ENCODE measurements around the gene TTLL1. TPM values are rescaled to one million over a fixed set of nuclear protein-coding genes. Genes with fewer than 3 reads are reported as not detected.
"Not testable (repeated sequence)": the region's sequence is repeated elsewhere in the genome, so short reads cannot be mapped to it uniquely, and the experiment has no call there.

Gene TTLL1
- total RNA-seq, 1 donor from 2014 or later = 8.2 TPM

DNA sequence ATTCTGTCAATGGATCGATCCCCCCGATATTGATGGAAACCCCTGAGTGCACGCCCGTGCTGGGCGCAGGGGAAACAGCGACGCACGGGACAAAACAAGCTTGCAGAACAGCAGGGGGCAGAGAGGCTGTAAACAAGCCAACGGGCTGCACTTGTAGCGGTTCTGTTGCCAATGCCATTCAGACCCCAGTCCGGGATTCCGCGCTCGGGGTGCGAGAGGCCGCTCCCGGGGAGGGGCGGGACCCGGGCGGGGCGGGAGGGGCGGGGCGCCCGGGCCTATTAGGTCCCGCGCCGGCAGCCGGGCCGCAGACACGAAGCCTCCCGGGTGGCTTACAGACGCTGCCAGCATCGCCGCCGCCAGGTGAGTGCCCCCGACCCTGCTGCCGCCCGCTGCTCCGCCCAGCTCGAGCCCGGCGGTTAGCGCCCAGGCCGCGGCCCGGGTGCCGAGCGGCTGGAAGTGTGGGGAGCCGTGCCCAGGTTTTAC is 21.3 kb upstream of the TTLL1 start, which contains the start of gene BIK:
Gene BIK, plus strand, starts transcription at position 307 of the 483 bp plus-strand sequence. CDS start 13,273 bp downstream, outside the sequence.
- DNase-seq (ENCODE audit: low read depth in 2 of 2) = peak in 1 of 2 donors; percentile 55

DNA sequence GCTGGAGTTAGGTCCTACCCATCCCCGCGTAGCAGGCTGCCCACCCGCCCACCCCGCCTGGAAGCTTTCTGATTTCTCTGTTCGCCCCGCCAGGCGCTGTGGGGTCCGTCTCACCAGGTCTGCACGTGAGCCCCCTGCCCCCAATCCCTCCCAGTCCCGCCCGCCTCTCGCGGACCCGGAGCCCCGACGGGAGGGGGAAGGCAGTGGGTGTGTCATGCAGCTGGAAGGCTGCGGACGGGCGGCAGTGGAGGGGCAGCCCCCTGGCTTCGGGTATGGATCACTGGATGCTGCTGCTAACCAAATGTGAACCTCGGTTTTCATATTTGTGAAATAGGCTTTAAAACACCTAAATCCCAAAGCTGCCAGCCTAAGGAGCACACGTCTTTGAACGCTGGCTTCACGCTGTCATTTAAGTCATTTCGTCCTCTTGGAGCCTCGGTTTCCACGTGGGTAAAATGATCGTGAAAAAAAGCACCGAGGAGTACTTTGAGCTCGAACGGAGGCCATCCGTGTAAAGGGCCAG is 20.8 kb upstream of the TTLL1 start:
- DNase-seq (ENCODE audit: low read depth in 2 of 2) = no peak

DNA sequence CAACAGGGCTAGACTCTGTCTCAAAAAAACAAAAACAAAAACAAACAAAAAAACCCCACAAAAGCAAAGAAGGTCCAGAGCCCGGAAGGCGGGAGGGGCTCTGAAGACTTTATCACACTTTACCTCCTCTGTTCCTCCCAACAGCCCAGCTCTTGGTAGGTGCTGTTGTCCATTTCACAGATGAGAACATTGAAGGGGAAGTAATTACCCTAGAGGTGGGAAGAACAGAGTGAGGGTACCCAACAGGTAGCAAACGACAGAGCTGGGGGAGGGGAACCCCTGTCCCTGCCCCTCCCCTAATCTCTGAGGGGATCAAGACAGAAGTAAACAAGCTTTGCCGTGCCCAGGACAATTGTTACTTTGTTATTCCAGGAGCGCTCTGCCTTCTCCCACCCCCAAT is 20.3 kb upstream of the TTLL1 start:
- DNase-seq (ENCODE audit: low read depth in 2 of 2) = no peak

DNA sequence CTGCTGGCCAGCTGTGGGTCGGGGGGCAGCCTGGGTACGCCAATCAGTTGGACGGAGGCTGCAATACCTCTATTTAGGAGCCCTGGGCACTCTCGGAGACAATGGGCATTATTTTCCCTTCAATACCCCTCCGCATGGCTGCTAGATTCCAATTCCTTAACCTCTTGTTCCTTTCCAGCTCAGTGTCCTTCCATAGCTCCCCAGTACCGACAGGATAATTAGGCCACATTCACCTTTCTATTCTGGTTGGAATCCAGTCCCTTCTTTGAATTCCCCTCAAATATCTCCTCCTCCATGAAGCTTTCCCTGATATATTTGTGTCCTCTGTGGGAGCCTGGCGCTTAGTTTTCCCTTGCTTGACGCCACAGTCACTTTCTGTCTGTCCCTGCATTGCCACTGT is 17.1 kb upstream of the TTLL1 start:
- DNase-seq (ENCODE audit: low read depth in 2 of 2) = no peak

DNA sequence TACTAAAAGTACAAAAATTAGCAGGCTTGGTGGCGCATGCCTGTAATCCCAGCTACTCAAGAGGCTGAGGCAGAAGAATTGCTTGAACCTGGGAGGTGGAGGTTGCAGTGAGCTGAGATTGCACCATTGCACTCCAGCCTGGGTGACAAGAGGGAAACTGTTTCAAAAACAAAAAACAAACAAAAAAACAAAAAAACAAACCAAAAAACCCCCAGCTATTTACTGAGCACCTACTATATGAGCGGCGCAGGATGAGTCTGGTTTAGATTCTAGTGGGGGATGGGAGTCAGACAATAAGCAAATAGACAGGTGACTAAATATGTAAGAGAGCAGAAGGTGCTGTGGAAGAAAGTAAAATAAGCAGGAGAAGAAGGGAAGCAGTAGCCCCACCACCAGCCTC is 15.8 kb upstream of the TTLL1 start:
- not testable (repeated sequence) for DNase-seq (ENCODE audit: low read depth in 2 of 2)

DNA sequence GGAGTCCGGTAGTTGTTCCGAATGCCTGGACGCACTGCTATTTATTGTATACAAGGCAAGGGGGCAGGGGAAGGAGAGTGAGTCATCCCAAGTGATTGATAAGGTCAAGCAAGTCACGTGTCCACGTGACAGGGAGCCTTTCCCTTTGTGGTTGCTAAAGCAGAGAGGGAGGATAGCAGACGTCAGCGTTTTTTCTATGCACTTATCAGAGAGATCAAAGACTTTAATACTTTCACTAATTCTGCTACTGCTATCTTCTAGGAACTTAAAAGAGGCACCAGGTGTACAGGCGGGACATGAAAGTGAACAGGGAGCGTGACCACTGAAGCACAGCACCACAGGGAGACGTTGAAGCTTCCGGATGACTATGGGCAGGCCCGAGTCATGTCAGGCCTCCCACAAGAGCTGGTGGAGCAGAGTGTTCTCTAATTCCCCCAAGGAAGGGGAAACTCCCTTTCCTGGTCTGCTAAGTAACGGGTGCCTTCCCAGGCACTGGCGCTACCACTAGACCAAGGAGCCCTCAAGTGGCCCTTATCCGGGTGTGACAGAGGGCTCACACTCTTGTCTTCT is 14.9 kb upstream of the TTLL1 start:
- DNase-seq (ENCODE audit: low read depth in 2 of 2) = peak in 1 of 2 donors; percentile 67

DNA sequence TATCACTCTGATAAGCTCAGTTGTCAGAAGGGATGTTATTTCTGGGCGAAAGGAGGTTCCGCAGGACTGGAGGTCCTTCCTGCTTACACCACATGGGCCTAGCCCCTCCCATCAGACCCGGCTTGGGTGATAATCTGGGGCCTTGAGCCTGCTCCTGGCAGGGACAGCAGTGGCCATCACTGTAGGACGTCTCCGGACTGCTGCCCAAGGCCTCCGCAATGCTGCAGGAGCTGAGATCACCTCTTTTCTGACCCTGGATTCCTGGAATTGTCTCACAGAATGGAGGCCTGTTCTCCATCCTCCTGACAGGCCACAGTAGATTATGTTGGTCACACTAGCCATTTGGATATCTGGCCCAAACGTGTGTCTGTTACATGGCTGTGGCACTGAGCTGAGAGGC is 12.1 kb upstream of the TTLL1 start:
- DNase-seq (ENCODE audit: low read depth in 2 of 2) = peak in 1 of 2 donors; percentile 35

DNA sequence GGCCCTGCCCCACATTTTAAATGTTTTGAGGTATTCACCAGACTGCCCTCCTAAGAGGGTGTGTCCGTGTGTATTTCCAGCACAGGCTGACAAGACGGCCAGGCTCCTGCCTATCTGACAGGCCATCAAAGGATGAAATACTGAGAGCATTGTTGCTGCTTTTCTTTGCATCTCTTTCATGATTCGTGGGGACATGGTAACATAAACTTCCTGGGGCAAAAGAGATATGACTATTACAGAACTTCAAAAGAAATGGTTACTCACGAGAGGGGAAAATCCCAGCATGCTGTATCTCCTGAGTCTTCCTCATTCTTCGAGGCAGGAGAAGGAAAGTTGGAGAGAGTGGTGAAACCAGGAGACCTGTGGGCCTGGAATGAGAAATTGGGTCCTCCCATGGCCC is 11.0 kb upstream of the TTLL1 start:
- no peak for DNase-seq (ENCODE audit: low read depth in 2 of 2)

DNA sequence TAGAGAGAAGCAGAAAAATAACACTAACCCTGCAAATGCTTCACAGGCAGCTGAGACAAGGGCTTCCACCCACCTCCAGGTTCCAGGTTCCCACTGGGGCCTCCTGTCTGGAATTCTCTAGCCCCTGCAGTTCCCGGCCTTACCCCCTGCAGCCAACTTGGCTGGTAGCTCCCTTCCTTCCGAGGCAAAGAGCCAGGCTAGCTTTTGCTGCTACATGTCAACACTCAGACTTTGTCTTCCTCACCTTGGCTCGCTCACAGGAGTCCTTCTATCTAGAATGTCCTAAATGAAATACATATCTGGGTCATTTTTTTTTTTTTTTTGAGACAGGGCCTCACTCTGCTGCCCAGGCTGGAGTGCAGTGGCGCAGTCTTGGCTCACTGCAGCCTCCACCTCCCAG is 9.9 kb upstream of the TTLL1 start:
- DNase-seq (ENCODE audit: low read depth in 2 of 2) = peak in 1 of 2 donors; percentile 24

DNA sequence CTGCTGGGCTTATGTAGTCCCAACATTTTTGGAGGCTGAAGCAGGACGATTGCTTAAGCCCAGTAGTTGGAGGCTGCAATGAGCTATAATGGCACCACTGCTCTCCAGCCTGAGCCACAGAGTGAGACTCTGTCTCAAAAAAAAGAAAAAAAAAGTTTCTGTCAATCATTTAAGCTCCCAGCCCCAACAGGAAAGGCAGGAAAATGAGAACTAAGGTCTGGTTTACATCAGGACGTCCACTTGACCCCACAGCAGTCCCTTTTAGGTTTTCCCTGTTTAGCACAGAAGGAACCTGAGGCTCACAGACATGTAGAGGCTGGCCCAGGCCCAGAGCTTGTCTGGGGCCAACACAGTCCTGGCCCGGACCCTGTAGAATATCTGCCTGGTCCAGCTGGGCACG is 9.2 kb upstream of the TTLL1 start:
- peak in 1 of 2 donors; percentile 24 for DNase-seq (ENCODE audit: low read depth in 2 of 2)

DNA sequence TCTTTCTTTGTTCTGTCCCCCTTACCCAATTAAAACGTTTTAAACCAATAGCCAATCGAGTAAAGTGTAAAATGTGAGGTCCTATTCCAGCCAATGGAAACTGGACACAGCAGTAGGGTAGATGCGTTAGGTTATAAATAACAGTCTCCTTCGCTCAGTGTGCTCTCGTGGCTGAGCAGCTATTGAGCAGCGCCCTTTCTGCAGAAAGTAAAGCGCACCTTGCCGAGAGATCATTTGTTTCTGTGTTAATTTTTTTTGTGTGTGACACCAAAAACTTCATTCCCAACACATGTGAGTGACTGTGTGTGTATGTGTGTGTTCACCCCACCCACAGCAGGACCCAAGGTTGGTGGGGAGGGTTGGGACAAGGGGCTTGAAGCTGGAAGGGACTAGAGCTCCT is 7.2 kb upstream of the TTLL1 start:
- no peak for DNase-seq (ENCODE audit: low read depth in 2 of 2)

DNA sequence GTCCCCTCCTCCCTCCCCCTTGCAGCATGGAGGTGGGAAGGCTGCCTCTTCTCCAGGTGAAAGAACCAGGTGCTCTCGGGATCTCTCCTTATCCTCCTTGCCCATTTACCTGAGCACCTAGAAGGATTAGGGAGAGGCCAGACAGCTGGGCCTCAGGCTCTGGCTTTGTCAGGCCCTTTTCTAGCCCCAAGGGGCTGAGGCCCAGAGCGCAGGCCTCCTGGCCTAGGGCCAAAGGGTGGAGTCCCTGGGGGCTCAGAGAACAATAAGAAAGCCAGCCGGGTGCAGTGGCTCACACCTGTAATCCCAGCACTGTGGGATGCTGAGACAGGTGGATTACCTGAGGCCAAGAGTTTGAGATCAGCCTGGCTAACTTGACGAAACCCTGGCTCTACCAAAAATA is 5.4 kb upstream of the TTLL1 start:
- DNase-seq (ENCODE audit: low read depth in 2 of 2) = no peak

DNA sequence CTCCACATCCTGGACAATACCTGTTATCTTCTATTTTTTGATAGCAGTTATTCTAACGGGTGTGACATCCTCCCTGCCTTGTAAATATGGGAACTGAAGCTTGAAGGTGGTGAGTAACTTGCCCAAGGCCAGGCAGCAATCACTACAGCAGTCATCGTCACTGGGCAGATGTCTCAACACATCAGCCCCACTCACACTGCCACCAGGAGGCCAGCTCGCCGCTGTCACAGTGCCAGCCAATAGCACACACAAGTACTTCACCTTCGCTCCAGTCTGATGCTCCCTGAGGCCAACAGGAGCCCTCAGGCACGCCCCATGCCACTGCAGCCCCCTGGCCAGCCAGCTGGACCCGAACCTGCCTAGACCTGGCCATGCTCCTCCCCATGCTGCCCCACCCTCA is 4.9 kb upstream of the TTLL1 start:
- peak in 1 of 2 donors; percentile 21 for DNase-seq (ENCODE audit: low read depth in 2 of 2)

DNA sequence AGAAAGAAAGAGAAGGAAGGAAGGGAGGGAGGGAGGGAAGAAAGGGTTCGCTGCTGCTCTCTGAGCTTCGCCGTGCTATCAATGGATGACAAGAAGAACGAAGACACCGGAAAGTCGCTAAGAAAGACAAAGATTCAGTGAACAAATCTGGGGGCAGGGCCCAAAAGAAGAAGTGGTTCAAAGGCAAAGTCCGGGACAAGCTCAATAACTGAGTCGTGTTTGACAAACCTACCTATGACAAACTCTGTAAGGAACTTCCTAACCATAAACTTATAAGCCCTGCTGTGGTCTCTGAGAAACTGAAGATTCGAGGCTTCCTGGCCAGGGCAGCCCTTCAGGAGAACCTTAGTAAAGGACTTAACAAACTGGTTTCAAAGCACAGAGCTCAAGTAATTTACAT is 2.9 kb upstream of the TTLL1 start:
- no peak for DNase-seq (ENCODE audit: low read depth in 2 of 2)

DNA sequence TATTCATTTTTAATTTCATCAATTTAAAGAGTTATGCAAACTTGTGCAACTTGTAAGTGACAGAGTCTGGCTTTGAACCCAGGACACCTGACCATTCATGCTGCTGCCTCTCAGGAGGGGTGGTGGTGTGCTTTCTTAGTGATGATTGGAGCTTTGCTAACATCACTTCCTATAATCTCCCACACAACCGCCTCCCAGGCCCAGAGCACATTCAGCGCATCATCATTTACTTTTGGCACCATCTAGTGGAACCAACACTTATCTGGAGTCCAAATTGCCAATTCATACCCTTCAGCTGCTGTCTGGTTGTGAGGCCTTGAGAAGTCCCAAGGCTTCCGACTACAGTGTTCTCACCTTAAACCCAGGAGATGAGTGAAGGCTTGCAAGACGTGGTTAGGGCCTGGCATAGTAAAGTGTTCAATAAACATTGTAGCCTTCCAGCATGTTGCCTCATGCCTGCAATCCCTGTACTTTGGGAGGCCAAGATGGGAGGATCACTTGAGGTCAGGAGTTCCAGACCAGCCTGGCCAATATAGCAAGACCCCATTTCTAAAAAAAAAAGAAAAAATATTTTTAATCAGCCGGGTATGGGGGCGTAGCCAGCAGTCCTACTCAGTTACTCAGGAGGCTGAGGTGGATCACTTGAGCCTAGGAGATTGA is 1.1 kb upstream of the TTLL1 start:
- DNase-seq (ENCODE audit: low read depth in 2 of 2) = peak; percentile 86 to 89

DNA sequence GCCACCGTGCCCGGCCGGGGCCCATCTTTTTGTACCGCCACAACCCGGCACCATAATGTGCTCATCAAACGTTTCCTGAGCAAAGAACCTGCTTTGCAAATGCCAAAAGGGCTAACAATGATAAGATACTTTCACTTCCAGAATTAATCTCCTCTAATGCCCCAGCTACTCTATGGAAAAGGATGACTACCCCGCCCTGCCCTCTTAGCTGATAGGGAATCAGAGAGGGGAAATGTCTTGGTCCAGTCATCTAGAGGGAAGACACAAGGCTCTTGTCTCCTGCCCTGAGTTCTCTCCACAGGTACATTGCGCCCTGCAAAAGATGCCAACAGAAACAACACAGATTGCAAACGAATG is 586 bp downstream of the TTLL1 start:
- DNase-seq (ENCODE audit: low read depth in 2 of 2) = no peak

DNA sequence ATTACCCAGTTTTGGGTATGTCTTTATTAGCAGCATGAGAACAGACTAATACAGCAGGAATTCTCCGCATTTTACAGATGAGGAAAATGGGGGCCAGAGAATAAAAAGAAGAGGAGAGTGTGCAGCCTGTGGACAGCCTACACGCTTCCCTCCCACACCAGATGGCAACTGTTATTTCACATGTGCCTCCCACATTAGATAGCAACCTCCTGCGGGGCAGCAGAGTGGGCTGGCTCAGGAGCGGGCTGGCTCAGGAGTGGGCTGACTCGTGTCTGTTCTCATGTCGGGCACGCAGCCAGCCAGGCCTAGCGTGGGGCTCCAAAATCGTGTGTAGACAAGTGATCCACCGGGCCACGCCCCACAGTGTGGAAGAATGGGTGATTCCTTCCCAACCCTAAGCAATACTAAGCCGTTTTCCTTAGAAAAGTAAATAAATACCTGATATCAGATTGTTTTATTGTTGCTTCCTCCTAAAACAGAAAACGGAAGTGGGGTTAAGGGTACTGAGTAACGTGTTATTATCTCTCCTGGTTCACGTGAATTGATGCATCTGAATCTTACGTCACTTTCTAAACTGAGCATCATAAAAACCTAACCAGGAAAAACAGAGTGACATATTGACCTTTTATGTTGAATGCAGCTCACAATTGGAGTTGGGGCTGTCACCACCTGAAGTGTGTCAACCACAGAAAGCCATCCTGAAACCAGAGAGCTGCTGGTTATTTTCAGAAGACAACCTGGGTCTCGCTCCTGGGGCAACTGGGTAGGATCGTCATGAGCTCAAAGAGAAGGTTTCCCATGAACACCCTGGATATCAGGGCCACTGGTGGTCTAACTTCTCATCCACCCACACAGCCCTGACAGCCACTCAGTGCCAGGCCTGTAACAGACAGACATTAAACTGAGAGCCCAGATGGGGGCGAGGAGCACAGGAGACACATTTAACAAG is 3.3 kb downstream of the TTLL1 start:
- DNase-seq (ENCODE audit: low read depth in 2 of 2) = peak; percentile 71 to 87

DNA sequence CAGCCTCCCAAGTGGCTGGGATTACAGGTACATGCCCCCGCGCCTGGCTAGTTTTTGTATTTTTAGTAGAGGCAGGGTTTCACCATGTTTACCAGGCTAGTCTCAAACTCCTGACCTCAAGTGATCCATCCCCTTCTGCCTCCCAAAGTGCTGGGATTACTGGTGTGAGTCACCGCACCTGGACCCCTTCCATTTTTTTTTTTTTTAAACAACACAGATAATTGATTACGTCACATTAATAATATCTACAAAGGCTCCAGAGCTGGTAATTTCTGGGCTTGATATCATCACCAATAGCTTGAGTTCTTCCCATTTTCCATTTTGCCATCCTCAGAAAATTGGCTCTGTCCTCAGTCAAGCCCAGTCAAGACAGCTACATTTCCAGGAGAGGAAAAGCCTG is 7.2 kb downstream of the TTLL1 start:
- no peak for DNase-seq (ENCODE audit: low read depth in 2 of 2)

DNA sequence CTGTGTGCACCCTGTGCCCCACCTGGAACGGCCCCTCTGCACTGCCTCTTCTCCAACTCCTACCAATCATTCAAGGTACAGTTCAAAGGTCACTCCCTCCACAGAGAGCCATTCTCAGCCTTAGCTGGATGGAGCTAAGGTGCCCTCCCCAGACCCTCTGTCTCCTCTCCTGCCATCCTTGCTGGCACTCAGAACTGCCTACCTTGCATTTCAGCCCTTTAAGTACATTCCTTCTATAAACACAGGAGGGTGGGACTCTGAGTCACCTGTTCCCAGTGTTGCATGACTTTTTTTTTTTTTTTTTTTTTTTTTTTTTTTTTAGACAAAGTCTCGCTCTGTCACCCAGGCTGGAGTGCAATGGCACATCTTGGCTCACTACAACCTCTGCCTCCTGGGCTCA is 8.6 kb downstream of the TTLL1 start:
- no peak for DNase-seq (ENCODE audit: low read depth in 2 of 2)

DNA sequence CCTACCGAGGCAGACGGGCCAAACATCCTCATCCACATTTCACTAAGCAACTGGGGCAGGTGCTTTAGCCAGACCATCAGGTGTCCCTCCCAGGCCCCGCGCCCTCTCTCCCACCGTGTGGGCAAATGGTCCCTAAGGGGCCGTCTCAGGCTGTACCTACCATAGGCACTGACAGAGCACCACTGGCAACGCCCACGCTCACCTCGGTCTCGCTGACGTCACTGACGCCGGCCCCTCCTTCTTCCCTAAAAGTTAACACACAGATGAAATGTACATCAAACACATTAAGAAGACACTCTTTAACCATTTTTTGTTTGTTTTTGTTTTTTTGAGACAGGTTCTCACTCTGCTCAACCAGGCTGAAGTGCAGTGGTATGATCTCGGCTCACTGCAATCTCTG is 9.4 kb downstream of the TTLL1 start:
- DNase-seq (ENCODE audit: low read depth in 2 of 2) = no peak

DNA sequence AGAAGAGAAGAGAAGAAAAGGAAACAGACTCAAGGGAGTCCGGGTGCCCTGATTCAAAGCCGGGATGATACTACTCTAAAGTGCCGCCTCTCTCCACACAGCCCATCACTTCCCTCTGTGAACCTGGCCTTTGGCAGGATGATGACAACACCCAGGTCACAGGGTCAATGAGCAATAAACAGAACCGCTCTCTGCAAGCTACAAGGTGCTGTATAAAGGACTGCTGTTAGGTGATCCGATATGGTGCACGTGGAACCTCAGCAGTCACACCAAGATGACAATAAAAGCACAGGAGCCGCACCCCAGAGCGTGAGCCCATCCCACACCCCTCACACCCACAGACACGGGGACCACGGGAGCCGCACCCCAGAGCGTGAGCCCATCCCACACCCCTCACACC is 10.7 kb downstream of the TTLL1 start:
- DNase-seq (ENCODE audit: low read depth in 2 of 2) = no peak

Data from dermis microvascular lymphatic vessel endothelial cell (primary cell).